ENCODE data around the gene CHRDL2.

GRCh38 chr11:74689666-74690065 lies 41.6 kb downstream of the CHRDL2 start:
- TF ChIP-seq KLF10 (tag by site-specific recombination; IDR thresholded peaks at IDR 0.05): no peak
- no peak for TF ChIP-seq ZNF274 (IDR thresholded peaks at IDR 0.05; ENCODE audit: low read length)
- no peak for TF ChIP-seq ZNF274 (tag by site-specific recombination; IDR thresholded peaks at IDR 0.05; ENCODE audit: borderline replicate concordance)
- TF ChIP-seq ZSCAN30 (tag by site-specific recombination; IDR thresholded peaks at IDR 0.05): no peak
- TF ChIP-seq KLF16 (tag by site-specific recombination; IDR thresholded peaks at IDR 0.05): no peak
- TF ChIP-seq ZNF544 (tag by site-specific recombination; IDR thresholded peaks at IDR 0.05): no peak
- TF ChIP-seq CTCF (tag by site-specific recombination; IDR thresholded peaks at IDR 0.05): no peak
- no peak for TF ChIP-seq PATZ1 (tag by site-specific recombination; IDR thresholded peaks at IDR 0.05)
- TF ChIP-seq ZBTB8A (tag by site-specific recombination; IDR thresholded peaks at IDR 0.05): no peak
- no peak for TF ChIP-seq INSM2 (tag by site-specific recombination; IDR thresholded peaks at IDR 0.05)
- TF ChIP-seq, protein P1, sequence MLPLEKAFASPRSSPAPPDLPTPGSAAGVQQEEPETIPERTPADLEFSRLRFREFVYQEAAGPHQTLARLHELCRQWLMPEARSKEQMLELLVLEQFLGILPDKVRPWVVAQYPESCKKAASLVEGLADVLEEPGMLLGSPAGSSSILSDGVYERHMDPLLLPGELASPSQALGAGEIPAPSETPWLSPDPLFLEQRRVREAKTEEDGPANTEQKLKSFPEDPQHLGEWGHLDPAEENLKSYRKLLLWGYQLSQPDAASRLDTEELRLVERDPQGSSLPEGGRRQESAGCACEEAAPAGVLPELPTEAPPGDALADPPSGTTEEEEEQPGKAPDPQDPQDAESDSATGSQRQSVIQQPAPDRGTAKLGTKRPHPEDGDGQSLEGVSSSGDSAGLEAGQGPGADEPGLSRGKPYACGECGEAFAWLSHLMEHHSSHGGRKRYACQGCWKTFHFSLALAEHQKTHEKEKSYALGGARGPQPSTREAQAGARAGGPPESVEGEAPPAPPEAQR (tag by site-specific recombination; IDR thresholded peaks at IDR 0.05): no peak
- TF ChIP-seq ZNF501 (tag by site-specific recombination; IDR thresholded peaks at IDR 0.05): no peak
- TF ChIP-seq ZBTB21 (tag by site-specific recombination; IDR thresholded peaks at IDR 0.05): no peak
- TF ChIP-seq YY1 (tag by site-specific recombination; IDR thresholded peaks at IDR 0.05): no peak
- TF ChIP-seq ZNF660 (tag by site-specific recombination; IDR thresholded peaks at IDR 0.05): no peak
